Caco-2 (cell line): ENCODE data around the gene CENPP. TPM values are rescaled to one million over a fixed set of nuclear protein-coding genes. Genes with fewer than 3 reads are reported as not detected.

ENCODE experiments used
- BruUV-seq: library from RNA; stranded (reverse); fragments of 400-500 nt; replicated peaks from 2 replicates; lab custom pipeline; 2021; lab: Mats Ljungman, UMichigan
- CTCF ChIA-PET: fragments of 300-600 bp; sonication (Branson Sonifier 250); formaldehyde crosslinking; loops from one replicate; lab custom pipeline; 2022; ENCODE audit warnings: antibody characterized with exemption; lab: Charles Lee
- POLR2A ChIA-PET: fragments of 300-600 bp; sonication (Branson Sonifier 250); formaldehyde crosslinking; loops from one replicate; lab custom pipeline; 2022; ENCODE audit warnings: antibody characterized with exemption; lab: Charles Lee
- DNase-seq, 2 experiments: peaks; one replicate each; pipeline versions ENCODE4 v3.0.0 to v3.0.0-alpha.2; 2020 to 2022
- H3K27me3 ChIP-seq: replicated peaks from 2 replicates; pipeline ENCODE4 v1.6.0; 2011; ENCODE audit warnings: low read length; ENCODE audit not compliant: control insufficient read depth, insufficient read depth
- H3K36me3 ChIP-seq: 2 replicates; pipeline ENCODE4 v1.5.1; 2011; ENCODE audit warnings: low read length; ENCODE audit not compliant: control insufficient read depth, insufficient read depth
- H3K4me1 ChIP-seq: fragments of 250-450 bp; sonication (Bioruptor Pico); 2 replicates; pipeline ENCODE4 v1.5.1; 2020; ENCODE audit warnings: mild to moderate bottlenecking
- H3K4me3 ChIP-seq: 2 replicates; pipeline ENCODE4 v1.5.1; 2011; ENCODE audit warnings: low read depth, mild to moderate bottlenecking, control low read depth, low read length
- H3K9me3 ChIP-seq: fragments of 250-450 bp; sonication (Bioruptor Pico); 2 replicates; pipeline ENCODE4 v1.5.1; 2020; ENCODE audit warnings: mild to moderate bottlenecking, moderate library complexity
- H3K27ac Mint-ChIP-seq: one replicate; pipeline ENCODE4 v1.8.0; 2022; ENCODE audit warnings: mixed read lengths; ENCODE audit not compliant: unreplicated experiment
- H3K27me3 Mint-ChIP-seq: one replicate; pipeline ENCODE4 v1.8.0; 2022; ENCODE audit warnings: mixed read lengths; ENCODE audit not compliant: insufficient read depth, unreplicated experiment
- H3K36me3 Mint-ChIP-seq: one replicate; pipeline ENCODE4 v1.8.0; 2022; ENCODE audit warnings: mild to moderate bottlenecking, mixed read lengths; ENCODE audit not compliant: insufficient read depth, unreplicated experiment
- H3K4me1 Mint-ChIP-seq: one replicate; pipeline ENCODE4 v1.8.0; 2022; ENCODE audit warnings: low read depth, mixed read lengths; ENCODE audit not compliant: unreplicated experiment
- H3K4me3 Mint-ChIP-seq: one replicate; pipeline ENCODE4 v1.8.0; 2022; ENCODE audit warnings: mild to moderate bottlenecking, moderate library complexity, mixed read lengths; ENCODE audit not compliant: unreplicated experiment
- H3K9me3 Mint-ChIP-seq: one replicate; pipeline ENCODE4 v1.8.0; 2022; ENCODE audit warnings: mixed read lengths; ENCODE audit not compliant: unreplicated experiment
- intact Hi-C: fragments of 100-400 bp; cut with micrococcal nuclease; formaldehyde crosslinking; loops from one replicate; pipeline ENCODE4 v1.10.0; 2022; ENCODE audit not compliant: unreplicated experiment
- total RNA-seq: library from RNA; stranded (reverse); gene quantifications from 2 replicates; pipeline ENCODE4 v1.2.3, GENCODE V29; 2022
- TF ChIP-seq, protein P1 (sequence below), 2 experiments: fragments of 200-600 bp in 1 of 2; IDR thresholded peaks; 1 replicate in 1 of 2; 2 replicates in 1 of 2; pipeline versions ENCODE4 v1.5.1 to v1.8.0; 2011 to 2022; ENCODE audit warnings: antibody characterized with exemption in 1 of 2, control low read depth in 1 of 2, inconsistent platforms in 1 of 2, low read depth in 1 of 2, low read length in 1 of 2, mild to moderate bottlenecking in 1 of 2, moderate library complexity in 1 of 2; ENCODE audit not compliant: insufficient read depth in 1 of 2, severe bottlenecking in 1 of 2, unreplicated experiment in 1 of 2

The CENPP gene
- total RNA-seq, 1 experiment from 2014 or later, result 7.6 TPM

DNA sequence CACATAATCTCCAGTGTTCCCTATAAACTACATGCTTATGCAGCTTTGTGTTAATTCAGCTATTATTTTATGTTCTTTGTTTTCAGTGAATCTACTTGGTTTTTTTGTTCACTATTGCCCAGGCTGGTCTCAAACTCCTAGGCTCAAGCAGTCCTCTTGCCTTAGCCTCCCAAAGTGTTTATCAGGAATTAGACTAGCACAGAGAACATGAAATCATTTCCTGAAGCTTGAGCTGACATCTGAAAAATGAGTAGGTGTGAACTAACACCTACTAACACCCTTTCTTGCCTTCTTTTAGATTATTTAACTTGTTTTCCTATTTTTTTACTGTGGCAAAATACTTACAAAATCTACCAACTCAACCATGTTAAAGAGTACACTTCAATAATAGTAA lies 25.0 kb downstream of the CENPP start:
- intact Hi-C loops, result no loop called here
- BruUV-seq, result no TSS peak
- H3K27ac Mint-ChIP-seq, result no peak overlapping the region

DNA sequence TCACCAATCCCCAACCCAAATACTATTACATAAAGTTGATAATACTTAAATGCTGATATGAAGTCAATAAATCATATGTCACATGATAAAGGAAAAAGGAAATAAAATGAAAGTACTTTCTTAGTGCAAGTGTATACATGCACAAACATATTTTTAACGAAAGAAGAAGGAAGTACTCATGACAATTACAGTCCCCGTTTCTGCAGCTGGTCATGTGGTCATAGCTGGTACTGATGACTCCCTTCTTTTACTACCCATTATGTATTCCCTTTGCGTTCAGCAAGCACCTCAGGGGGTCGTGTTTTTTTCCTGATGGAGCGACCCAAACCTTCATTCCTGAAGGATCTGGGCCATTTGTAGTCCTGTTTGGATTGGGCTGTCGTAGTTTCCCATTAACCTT lies 27.3 kb downstream of the CENPP start:
- BruUV-seq, result no TSS peak

More for the DNA sequence above, 25.0 kb downstream of the CENPP start:
- Histone ChIP-seq H3K27me3 (no peaks in the 10 kb centered on the region), H3K9me3 (no peaks in the 10 kb centered on the region), H3K4me1 (no peaks in the 10 kb centered on the region), H3K4me3 (no peak overlapping the region), H3K36me3 (no peaks in the 10 kb centered on the region)
- Mint-ChIP-seq H3K36me3 (no peaks in the 10 kb centered on the region), H3K4me1 (no peaks in the 10 kb centered on the region), H3K4me3 (no peak overlapping the region), H3K9me3 (peaks cover 8% of the 10 kb centered on the region), H3K27me3 (no peaks in the 10 kb centered on the region)
- CTCF ChIA-PET, result no interaction called here
- POLR2A ChIA-PET, result no interaction called here
- DNase-seq, result no peak
- TF ChIP-seq, protein P1, sequence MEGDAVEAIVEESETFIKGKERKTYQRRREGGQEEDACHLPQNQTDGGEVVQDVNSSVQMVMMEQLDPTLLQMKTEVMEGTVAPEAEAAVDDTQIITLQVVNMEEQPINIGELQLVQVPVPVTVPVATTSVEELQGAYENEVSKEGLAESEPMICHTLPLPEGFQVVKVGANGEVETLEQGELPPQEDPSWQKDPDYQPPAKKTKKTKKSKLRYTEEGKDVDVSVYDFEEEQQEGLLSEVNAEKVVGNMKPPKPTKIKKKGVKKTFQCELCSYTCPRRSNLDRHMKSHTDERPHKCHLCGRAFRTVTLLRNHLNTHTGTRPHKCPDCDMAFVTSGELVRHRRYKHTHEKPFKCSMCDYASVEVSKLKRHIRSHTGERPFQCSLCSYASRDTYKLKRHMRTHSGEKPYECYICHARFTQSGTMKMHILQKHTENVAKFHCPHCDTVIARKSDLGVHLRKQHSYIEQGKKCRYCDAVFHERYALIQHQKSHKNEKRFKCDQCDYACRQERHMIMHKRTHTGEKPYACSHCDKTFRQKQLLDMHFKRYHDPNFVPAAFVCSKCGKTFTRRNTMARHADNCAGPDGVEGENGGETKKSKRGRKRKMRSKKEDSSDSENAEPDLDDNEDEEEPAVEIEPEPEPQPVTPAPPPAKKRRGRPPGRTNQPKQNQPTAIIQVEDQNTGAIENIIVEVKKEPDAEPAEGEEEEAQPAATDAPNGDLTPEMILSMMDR (IDR thresholded peaks at IDR 0.05; ENCODE audit: insufficient read depth in 1 of 2, low read depth in 1 of 2, low read length in 1 of 2, severe bottlenecking in 1 of 2, unreplicated experiment in 1 of 2), result no peak

DNA sequence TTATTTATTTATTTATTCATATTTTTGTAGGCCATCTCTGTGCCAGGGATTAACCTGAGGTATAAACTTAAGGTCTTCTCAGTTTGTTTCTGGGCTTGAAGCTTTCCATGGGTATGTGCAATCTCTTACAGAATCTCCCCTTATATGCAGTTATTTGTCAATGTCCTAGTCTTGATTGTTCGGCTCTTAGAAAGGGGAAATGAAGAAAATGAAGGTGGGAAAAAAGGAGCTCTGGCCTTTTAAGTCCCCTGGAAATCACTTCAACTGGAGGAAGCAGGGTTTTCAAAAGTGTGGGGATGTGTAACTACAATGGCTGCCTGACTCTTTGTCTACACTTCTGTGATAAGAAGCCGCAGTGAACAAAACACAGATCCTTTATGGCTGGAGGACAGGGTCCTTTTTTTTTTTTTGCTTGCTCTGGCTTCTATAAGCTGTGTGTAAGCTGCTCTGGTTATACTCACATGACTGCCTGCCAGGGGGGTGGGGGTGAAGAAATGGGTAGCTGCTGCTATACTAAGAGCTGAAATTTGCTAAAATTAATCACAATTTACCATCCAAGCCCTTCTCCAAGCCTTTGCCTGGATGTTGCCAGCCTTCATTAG lies 33.7 kb downstream of the CENPP start:
- Histone ChIP-seq H3K27me3 (no peaks in the 10 kb centered on the region), H3K4me3 (no peak overlapping the region), H3K9me3 (no peaks in the 10 kb centered on the region), H3K36me3 (no peaks in the 10 kb centered on the region), H3K4me1 (no peaks in the 10 kb centered on the region)
- Mint-ChIP-seq H3K4me1 (no peaks in the 10 kb centered on the region), H3K27me3 (no peaks in the 10 kb centered on the region), H3K4me3 (no peak overlapping the region), H3K36me3 (peaks cover 5% of the 10 kb centered on the region), H3K9me3 (peaks cover 6% of the 10 kb centered on the region), H3K27ac (no peak overlapping the region)
- no TSS peak for BruUV-seq
- ChIA-PET CTCF (no interaction called here), POLR2A (interaction anchor here (0.6 kb wide), 2 partner anchors 244 to 311 kb away, joined by 4 to 6 read pairs; partner anchors contain the start of gene SPTLC1)
- TF ChIP-seq, protein P1 (IDR thresholded peaks at IDR 0.05; ENCODE audit: insufficient read depth in 1 of 2, low read depth in 1 of 2, low read length in 1 of 2, severe bottlenecking in 1 of 2, unreplicated experiment in 1 of 2), result no peak
- no peak for DNase-seq
- intact Hi-C loops, result no loop called here

More for the DNA sequence above, 27.3 kb downstream of the CENPP start:
- H3K27ac Mint-ChIP-seq, result no peak overlapping the region
- Histone ChIP-seq H3K4me1 (no peaks in the 10 kb centered on the region), H3K36me3 (no peaks in the 10 kb centered on the region), H3K9me3 (no peaks in the 10 kb centered on the region), H3K27me3 (no peaks in the 10 kb centered on the region), H3K4me3 (no peak overlapping the region)
- no peaks in the 10 kb centered on the region for H3K27me3 Mint-ChIP-seq
- intact Hi-C loops, result no loop called here
- H3K4me1 Mint-ChIP-seq, result no peaks in the 10 kb centered on the region
- H3K9me3 Mint-ChIP-seq, result peaks cover 8% of the 10 kb centered on the region
- ChIA-PET CTCF (no interaction called here), POLR2A (no interaction called here)
- TF ChIP-seq, protein P1 (IDR thresholded peaks at IDR 0.05; ENCODE audit: insufficient read depth in 1 of 2, low read depth in 1 of 2, low read length in 1 of 2, severe bottlenecking in 1 of 2, unreplicated experiment in 1 of 2), result no peak
- H3K36me3 Mint-ChIP-seq, result peaks cover 4% of the 10 kb centered on the region
- no peak for DNase-seq
- no peak overlapping the region for H3K4me3 Mint-ChIP-seq
